HepG2 (cell line): ENCODE measurements around the gene TTYH1. TPM values are rescaled to one million over a fixed set of nuclear protein-coding genes. Genes with fewer than 3 reads are reported as not detected.

Source experiments
- ATAC-seq: fragments of 200-7000 bp; cut with Tn5 transposase; 3 replicates; pipeline ENCODE4 v1.9.1; 2020; ENCODE audit warnings: mild to moderate bottlenecking, moderate library complexity
- BruUV-seq: library from RNA; stranded (reverse); fragments of 400-500 nt; replicated peaks from 2 replicates; lab custom pipeline; 2021; lab: Mats Ljungman, UMichigan
- CTCF ChIA-PET: fragments of 300-600 bp; formaldehyde crosslinking; extraction: SDS; loops from one replicate; lab custom pipeline; 2021; ENCODE audit warnings: low total read pairs, inconsistent platforms, low intra/inter-chr PET ratio; lab: Yijun Ruan, JAX
- POLR2A ChIA-PET: fragments of 350-600 bp; sonication (Branson Sonifier 250); formaldehyde crosslinking; loops from one replicate; lab custom pipeline; 2020; ENCODE audit warnings: antibody characterized with exemption, inconsistent platforms; lab: Yijun Ruan, JAX
- DNase-seq: peaks from one replicate; pipeline ENCODE4 v3.0.0-alpha.2; 2015; ENCODE audit warnings: low spot score
- FAIRE-seq: peaks from 3 replicates; lab custom pipeline; 2011; peaks lifted over from hg19 to GRCh38; lab: Jason Lieb, UNC
- H2AFZ ChIP-seq: one replicate; pipeline ENCODE4 v1.6.1; 2011; ENCODE audit warnings: low read length, inconsistent platforms
- H3K27ac ChIP-seq: fragments of 300-600 bp; 3 replicates; pipeline ENCODE4 v1.8.0; 2011; ENCODE audit warnings: mixed run types, mild to moderate bottlenecking, mixed read lengths, low read length, inconsistent platforms; ENCODE audit not compliant: insufficient read depth; ENCODE audit errors: extremely low read length
- H3K27me3 ChIP-seq, 2 experiments: fragments of 200-600 bp in 1 of 2; 2 replicates in 1 of 2; 3 replicates in 1 of 2; pipeline versions ENCODE4 v1.6.0 to v1.8.0; 2011; ENCODE audit warnings: low read length in 2 of 2, mild to moderate bottlenecking in 2 of 2, moderate library complexity in 2 of 2, inconsistent platforms in 1 of 2; ENCODE audit not compliant: insufficient read depth in 2 of 2, control insufficient read depth in 1 of 2
- H3K36me3 ChIP-seq, 2 experiments: fragments of 200-600 bp in 1 of 2; replicated peaks in 1 of 2; 2 replicates in 1 of 2; 3 replicates in 1 of 2; pipeline versions ENCODE4 v1.5.1 to v1.8.0; 2011; ENCODE audit warnings: low read length in 2 of 2, inconsistent platforms in 1 of 2; ENCODE audit not compliant: insufficient read depth in 2 of 2, control insufficient read depth in 1 of 2
- H3K4me1 ChIP-seq: 2 replicates; pipeline ENCODE4 v1.5.1; 2012; ENCODE audit warnings: low read length, inconsistent platforms; ENCODE audit not compliant: insufficient read depth
- H3K4me2 ChIP-seq: 2 replicates; pipeline ENCODE4 v1.6.0; 2011; ENCODE audit warnings: low read depth, low read length, inconsistent platforms
- H3K4me3 ChIP-seq, 3 experiments: fragments of 200-600 bp in 1 of 3; sonication (generic), shearing (Covaris generic) in 1 of 3; replicated peaks in 1 of 3; 2 replicates each; pipeline ENCODE4 v1.5.1; 2011 to 2016; ENCODE audit warnings: low read length in 3 of 3, inconsistent platforms in 2 of 3, low read depth in 2 of 3, mild to moderate bottlenecking in 2 of 3, control low read depth in 1 of 3, mixed read lengths in 1 of 3; ENCODE audit not compliant: insufficient read depth in 1 of 3
- H3K79me2 ChIP-seq: one replicate; pipeline ENCODE4 v1.6.1; 2011; ENCODE audit warnings: low read length, inconsistent platforms; ENCODE audit not compliant: insufficient read depth
- H3K9ac ChIP-seq: 2 replicates; pipeline ENCODE4 v1.6.0; 2011; ENCODE audit warnings: mild to moderate bottlenecking, low read depth, low read length, inconsistent platforms; ENCODE audit not compliant: insufficient read depth
- H3K9me3 ChIP-seq: 2 replicates; pipeline ENCODE4 v1.5.1; 2012; ENCODE audit warnings: mild to moderate bottlenecking, low read length
- H4K20me1 ChIP-seq: 2 replicates; pipeline ENCODE4 v1.6.0; 2011; ENCODE audit warnings: inconsistent platforms, mild to moderate bottlenecking, low read length, moderate library complexity; ENCODE audit not compliant: insufficient read depth
- AGO2 ChIP-seq: fragments of 200-400 bp; formaldehyde crosslinking; optimal IDR thresholded peaks from 2 replicates; pipeline ENCODE3; 2017; ENCODE audit warnings: mild to moderate bottlenecking, low read depth, low read length, moderate library complexity
- CEBPB ChIP-seq: IDR thresholded peaks from 2 replicates; pipeline ENCODE4 v1.6.1; 2011; ENCODE audit warnings: low read depth, low read length, improper control_type of control experiment, borderline replicate concordance
- PHF5A ChIP-seq: IDR thresholded peaks from one replicate; pipeline ENCODE4 v1.6.1; 2018; ENCODE audit warnings: low read depth, missing genetic modification reagents; ENCODE audit not compliant: unreplicated experiment
- POLR2A ChIP-seq, 2 experiments: IDR thresholded peaks; 2 replicates each; pipeline ENCODE4 v1.6.1; 2011; ENCODE audit warnings: low read depth in 2 of 2, low read length in 2 of 2, mild to moderate bottlenecking in 1 of 2, moderate library complexity in 1 of 2; ENCODE audit not compliant: insufficient read depth in 1 of 2
- POLR2G ChIP-seq: fragments of 200-400 bp; formaldehyde crosslinking; IDR thresholded peaks from 2 replicates; pipeline ENCODE4 v1.6.1; 2018; ENCODE audit warnings: mild to moderate bottlenecking, low read depth, low read length, moderate library complexity
- ZBTB33 ChIP-seq: sonication (generic); formaldehyde crosslinking; IDR thresholded peaks from 2 replicates; pipeline ENCODE4 v1.4.0; 2020; ENCODE audit warnings: missing genetic modification reagents
- ZNF136 ChIP-seq: sonication (generic); formaldehyde crosslinking; IDR thresholded peaks from 2 replicates; pipeline ENCODE4 v1.8.1; 2022; ENCODE audit warnings: low read depth, mild to moderate bottlenecking, moderate library complexity, missing genetic modification reagents
- WGBS: methylation state at CpG from one replicate; pipeline ENCODE4 v1.1.6; 2017; ENCODE audit warnings: low lambda C conversion rate; 5-methylcytosine and 5-hydroxymethylcytosine counted together
- in situ Hi-C: cut with HindIII; loops from 2 replicates; pipeline ENCODE4 v1.10.0; 2017; ENCODE audit warnings: low pct_unique_long_range_greater_than_20kb; ENCODE audit not compliant: extremely low pct_ligation_motif_present
- intact Hi-C: fragments of 100-400 bp; cut with micrococcal nuclease; formaldehyde crosslinking; loops from one replicate; pipeline ENCODE4 v1.10.0; 2022; ENCODE audit not compliant: unreplicated experiment
- polyA plus RNA-seq, 8 experiments: library from polyadenylated mRNA; depleted of rRNA in 3 of 8; stranded (reverse) in 7 of 8; unstranded in 1 of 8; fragments of >200 nt; fragmentation: Illumina TruSeq in 4 of 8; extraction: Trizol in 4 of 8; gene quantifications; 2 replicates each; pipeline versions ENCODE4 v1.2.1 to v1.2.3, GENCODE V29; 2011 to 2016; ENCODE audit warnings: low read depth in 4 of 8, missing spikeins in 1 of 8, mixed read lengths in 1 of 8; ENCODE audit not compliant: insufficient read depth in 1 of 8
- total RNA-seq, 5 experiments: library from RNA; depleted of rRNA; stranded (reverse); fragments of >200 nt; fragmentation: Illumina TruSeq; extraction: Trizol; gene quantifications; 2 replicates each; pipeline ENCODE4 v1.2.3, GENCODE V29; 2016; ENCODE audit warnings: low read depth in 1 of 5

The TTYH1 gene
- total and polyA plus RNA-seq, 2 of the 13 experiments (the other 11 are each of a cell fraction or from before 2014, with no cell fraction given): 6.9 to 19.9 TPM

- WGBS: 95% methylated on average over 12 of the region's 15 CpGs
- intact Hi-C loops (no loop called here), in situ Hi-C loops (no loop called here)
- ChIA-PET POLR2A (interaction anchor here (1.1 to 1.4 kb wide), 4 partner anchors 12 to 28 kb away, joined by 3 to 5 read pairs (median 4); partner anchors contain the start of genes LENG8 and LENG9), CTCF (no interaction called here)
- no peak for TF ChIP-seq ZBTB33
- TF ChIP-seq POLR2A (IDR thresholded peaks at IDR 0.05; ENCODE audit: insufficient read depth in 1 of 2, low read depth in 2 of 2, low read length in 2 of 2): peak in 1 of 2 experiments; percentile 51; a peak in 1 of 4 replicates
- TF ChIP-seq POLR2G: peak; percentile 38; the same call in 1 of the 2 replicates
- TF ChIP-seq CEBPB: no peak
- TF ChIP-seq ZNF136 (CRISPR knock-in tag): no peak
- TF ChIP-seq AGO2: peak; percentile 59
- no peak for TF ChIP-seq PHF5A (CRISPR knock-in tag)
- H3K4me3 ChIP-seq: no peak overlapping the region
- H3K4me2 ChIP-seq: no peak overlapping the region
- no peak for FAIRE-seq
- no peak overlapping the region for H3K27ac ChIP-seq
- no peak overlapping the region for H3K9ac ChIP-seq
- H3K36me3 ChIP-seq: peaks cover 0 to 1% of the 10 kb centered on the region in 2 experiments; a peak in 1 of 5 replicates
- H3K4me1 ChIP-seq: no peaks in the 10 kb centered on the region
- ATAC-seq: no peak; the same call in 2 of the 3 replicates
- BruUV-seq: no TSS peak
- H2AFZ ChIP-seq: no peak overlapping the region
- no peaks in the 10 kb centered on the region for H3K79me2 ChIP-seq
- no peak for DNase-seq
- H3K27me3 ChIP-seq: no peaks in the 10 kb centered on the region
- peaks cover 4% of the 10 kb centered on the region; the same call in 1 of the 2 replicates for H4K20me1 ChIP-seq
- H3K9me3 ChIP-seq: no peaks in the 10 kb centered on the region
Measured at GRCh38 chr19:54436031-54436523, 20.8 kb downstream of the TTYH1 start.
